SJCRH30 (cell line): ENCODE results near the gene LYPD5. TPM values are rescaled to one million over a fixed set of nuclear protein-coding genes. Genes with fewer than 3 reads are reported as not detected.

Source experiments
- total RNA-seq: library from RNA; depleted of rRNA; stranded (reverse); fragments of >200 nt; shearing (Covaris generic); gene quantifications from 2 replicates; pipeline ENCODE4 v1.2.3, GENCODE V29; 2014; rRNA removed

The LYPD5 gene
- total RNA-seq, 1 experiment from 2014 or later = 0.06 TPM

Other genes with a start within 250 kb of the LYPD5 start
- gene XRCC1, start 226.9 kb downstream of the LYPD5 start, total RNA-seq = 43.0 and 43.5 TPM in 2 replicates
- gene PINLYP, start 226.6 kb downstream of the LYPD5 start, total RNA-seq = 2.7 and 3.9 TPM in 2 replicates
- gene IRGQ, start 206.3 kb downstream of the LYPD5 start, total RNA-seq = 24.0 and 24.6 TPM in 2 replicates
- 10.3 and 13.1 TPM in 2 replicates for gene ZNF576, start 205.9 kb downstream of the LYPD5 start, total RNA-seq
- 0.10 and 0.12 TPM in 2 replicates for gene SRRM5, start 190.4 kb downstream of the LYPD5 start, total RNA-seq
- gene ZNF428, start 182.8 kb downstream of the LYPD5 start, total RNA-seq = 46.8 and 56.2 TPM in 2 replicates
- gene CADM4, start 162.6 kb downstream of the LYPD5 start, total RNA-seq = 3.1 and 3.2 TPM in 2 replicates
- 9.4 and 16.6 TPM in 2 replicates for gene PLAUR, start 132.3 kb downstream of the LYPD5 start, total RNA-seq
- not detected in 2 replicates for gene IRGC, start 86.4 kb downstream of the LYPD5 start, total RNA-seq
- 22.5 and 25.7 TPM in 2 replicates for gene SMG9, start 47.5 kb downstream of the LYPD5 start, total RNA-seq
- gene KCNN4, start 21.5 kb downstream of the LYPD5 start, total RNA-seq = 0.38 and 0.63 TPM in 2 replicates
- 9.7 and 15.0 TPM in 2 replicates for gene ZNF283, start 24.9 kb upstream of the LYPD5 start, total RNA-seq
- 0.63 and 1.6 TPM in 2 replicates for gene ZNF404, start 81.5 kb upstream of the LYPD5 start, total RNA-seq
- gene ZNF45, start 132.8 kb upstream of the LYPD5 start, total RNA-seq = 14.2 and 14.4 TPM in 2 replicates
- 7.5 and 8.5 TPM in 2 replicates for gene ZNF221, start 148.8 kb upstream of the LYPD5 start, total RNA-seq
- gene ZNF155, start 181.7 kb upstream of the LYPD5 start, total RNA-seq = 6.8 and 8.1 TPM in 2 replicates
- 6.0 and 6.5 TPM in 2 replicates for gene ZNF230, start 200.5 kb upstream of the LYPD5 start, total RNA-seq
- 6.9 and 9.2 TPM in 2 replicates for gene ZNF222, start 222.9 kb upstream of the LYPD5 start, total RNA-seq
- gene ZNF223, start 249.6 kb upstream of the LYPD5 start, total RNA-seq = 5.9 and 6.3 TPM in 2 replicates